GM12878 (cell line): ENCODE measurements around the gene ENAH. TPM values are rescaled to one million over a fixed set of nuclear protein-coding genes. Genes with fewer than 3 reads are reported as not detected.

Source experiments
- ATAC-seq: fragments of 200-7000 bp; cut with Tn5 transposase; 3 replicates; pipeline ENCODE4 v1.9.1; 2020; ENCODE audit warnings: mild to moderate bottlenecking, moderate library complexity
- BruUV-seq: library from RNA; stranded (reverse); fragments of 400-500 nt; replicated peaks from 2 replicates; lab custom pipeline; 2021; lab: Mats Ljungman, UMichigan
- CTCF ChIA-PET: fragments of 300-600 bp; sonication (Branson Sonifier 250); formaldehyde crosslinking; extraction: SDS; loops from one replicate; lab custom pipeline; 2021; ENCODE audit warnings: inconsistent platforms; lab: Yijun Ruan, JAX
- POLR2A ChIA-PET: fragments of 350-600 bp; formaldehyde crosslinking; extraction: SDS; loops from one replicate; lab custom pipeline; 2021; ENCODE audit warnings: inconsistent platforms; lab: Charles Lee
- RAD21 ChIA-PET: fragments of 300-600 bp; sonication (Branson Sonifier 250); formaldehyde crosslinking; loops from one replicate; lab custom pipeline; 2023; ENCODE audit warnings: antibody characterized with exemption; ENCODE audit not compliant: unreplicated experiment; lab: Charles Lee
- SMC1A ChIA-PET: fragments of 300-600 bp; sonication (Branson Sonifier 250); formaldehyde crosslinking; loops from one replicate; lab custom pipeline; 2023; ENCODE audit not compliant: unreplicated experiment, uncharacterized antibody; lab: Charles Lee
- DNase-seq: peaks from one replicate; pipeline ENCODE4 v3.0.0-alpha.2; 2011; ENCODE audit warnings: low read depth, low spot score
- FAIRE-seq: peaks from 3 replicates; lab custom pipeline; 2011; peaks lifted over from hg19 to GRCh38; lab: Jason Lieb, UNC
- H2AFZ ChIP-seq: 2 replicates; pipeline ENCODE4 v1.6.0; 2011; ENCODE audit warnings: low read depth, low read length, control low read depth; ENCODE audit not compliant: control insufficient read depth
- H3K27ac ChIP-seq: 2 replicates; pipeline ENCODE4 v1.5.1; 2011; ENCODE audit warnings: control low read depth; ENCODE audit not compliant: control insufficient read depth, insufficient read depth
- H3K27me3 ChIP-seq, 2 experiments: replicated peaks in 1 of 2; 2 replicates each; pipeline versions ENCODE4 v1.6.0 to v1.6.1; 2011; ENCODE audit warnings: low read length in 1 of 2; ENCODE audit not compliant: control insufficient read depth in 2 of 2, insufficient read depth in 2 of 2
- H3K36me3 ChIP-seq, 2 experiments: 2 replicates each; pipeline ENCODE4 v1.5.1; 2011; ENCODE audit warnings: low read length in 1 of 2; ENCODE audit not compliant: control insufficient read depth in 2 of 2, insufficient read depth in 2 of 2
- H3K4me1 ChIP-seq: 2 replicates; pipeline ENCODE4 v1.6.1; 2011; ENCODE audit warnings: mild to moderate bottlenecking, low read length, moderate library complexity, mixed read lengths; ENCODE audit not compliant: control insufficient read depth, insufficient read depth
- H3K4me2 ChIP-seq: 2 replicates; pipeline ENCODE4 v1.6.0; 2011; ENCODE audit warnings: control low read depth; ENCODE audit not compliant: control insufficient read depth, insufficient read depth
- H3K4me3 ChIP-seq: fragments of 200-600 bp; sonication (generic); 2 replicates; pipeline ENCODE4 v1.5.1; 2016
- H3K79me2 ChIP-seq: 2 replicates; pipeline ENCODE4 v1.6.0; 2011; ENCODE audit warnings: low read length; ENCODE audit not compliant: control insufficient read depth, insufficient read depth
- H3K9ac ChIP-seq: 2 replicates; pipeline ENCODE4 v1.8.0; 2011; ENCODE audit warnings: low read length, control low read depth, mixed read lengths; ENCODE audit not compliant: control insufficient read depth, insufficient read depth
- H3K9me3 ChIP-seq: replicated peaks from 3 replicates; pipeline ENCODE4 v1.5.1; 2011; ENCODE audit warnings: mild to moderate bottlenecking, low read length; ENCODE audit not compliant: control insufficient read depth, insufficient read depth
- H4K20me1 ChIP-seq: 2 replicates; pipeline ENCODE4 v1.6.0; 2011; ENCODE audit not compliant: control insufficient read depth, insufficient read depth
- BACH1 ChIP-seq: fragments of 450-650 bp; IDR thresholded peaks from 2 replicates; pipeline ENCODE4 v1.6.1; 2017; ENCODE audit warnings: mild to moderate bottlenecking, borderline replicate concordance
- CEBPZ ChIP-seq: fragments of 150-350 bp; IDR thresholded peaks from 2 replicates; pipeline ENCODE4 v1.6.1; 2016; ENCODE audit warnings: low read depth, low read length
- JUNB ChIP-seq: IDR thresholded peaks from 2 replicates; pipeline ENCODE4 v1.6.1; 2016; ENCODE audit warnings: antibody characterized with exemption, mild to moderate bottlenecking
- LARP7 ChIP-seq: fragments of 450-650 bp; IDR thresholded peaks from 2 replicates; pipeline ENCODE4 v1.6.1; 2017; ENCODE audit warnings: mild to moderate bottlenecking
- MEF2A ChIP-seq: IDR thresholded peaks from 2 replicates; pipeline ENCODE4 v1.6.1; 2011; ENCODE audit warnings: low read depth, mild to moderate bottlenecking, low read length, moderate library complexity; ENCODE audit not compliant: insufficient read depth
- MTA2 ChIP-seq: fragments of 450-650 bp; IDR thresholded peaks from 2 replicates; pipeline ENCODE4 v1.6.1; 2016; ENCODE audit warnings: low read depth, mild to moderate bottlenecking, moderate library complexity
- MYC ChIP-seq: IDR thresholded peaks from 2 replicates; pipeline ENCODE4 v1.6.1; 2011; ENCODE audit warnings: mild to moderate bottlenecking, low read length, moderate library complexity, inconsistent platforms; ENCODE audit not compliant: insufficient read depth, insufficient replicate concordance, insufficient read length, severe bottlenecking
- NFYA ChIP-seq: IDR thresholded peaks from 2 replicates; pipeline ENCODE4 v1.6.1; 2011; ENCODE audit warnings: low read depth, mild to moderate bottlenecking, low read length, improper control_type of control experiment, borderline replicate concordance
- NRF1 ChIP-seq: conservative IDR thresholded peaks from 2 replicates; pipeline ENCODE4 v1.6.1; 2011; ENCODE audit warnings: mild to moderate bottlenecking, low read depth, low read length, improper control_type of control experiment
- POU2F2 ChIP-seq: IDR thresholded peaks from 3 replicates; pipeline ENCODE4 v1.6.1; 2011; ENCODE audit warnings: low read depth, mild to moderate bottlenecking, low read length, borderline replicate concordance
- RCOR1 ChIP-seq: conservative IDR thresholded peaks from 2 replicates; pipeline ENCODE4 v1.6.1; 2012; ENCODE audit warnings: low read depth, low read length, improper control_type of control experiment
- RELA ChIP-seq: fragments of 450-650 bp; IDR thresholded peaks from 2 replicates; pipeline ENCODE4 v1.8.0; 2014; ENCODE audit warnings: borderline replicate concordance; ENCODE audit not compliant: partially characterized antibody
- STAT1 ChIP-seq: fragments of 450-650 bp; conservative IDR thresholded peaks from 2 replicates; pipeline ENCODE4 v1.6.1; 2014; ENCODE audit warnings: antibody characterized with exemption, mild to moderate bottlenecking
- TAF1 ChIP-seq: IDR thresholded peaks from 2 replicates; pipeline ENCODE4 v1.6.1; 2011; ENCODE audit warnings: mild to moderate bottlenecking, low read depth, low read length, borderline replicate concordance
- ZBED1 ChIP-seq: IDR thresholded peaks from 2 replicates; pipeline ENCODE4 v1.6.1; 2016; ENCODE audit warnings: borderline replicate concordance
- ZBTB11 ChIP-seq: fragments of 450-650 bp; formaldehyde crosslinking; IDR thresholded peaks from 2 replicates; pipeline ENCODE4 v1.5.0; 2022; ENCODE audit warnings: mild to moderate bottlenecking, missing genetic modification characterization
- ZNF207 ChIP-seq: fragments of 450-650 bp; IDR thresholded peaks from 2 replicates; pipeline ENCODE4 v1.6.1; 2014; ENCODE audit warnings: antibody characterized with exemption, mild to moderate bottlenecking, borderline replicate concordance
- ZNF384 ChIP-seq: IDR thresholded peaks from 2 replicates; pipeline ENCODE4 v1.6.1; 2012; ENCODE audit warnings: low read depth, mild to moderate bottlenecking, low read length, improper control_type of control experiment, borderline replicate concordance
- WGBS: methylation state at CpG from one replicate; pipeline ENCODE4 v1.1.6; 2016; ENCODE audit warnings: low lambda C conversion rate; ENCODE audit not compliant: insufficient replicate concordance, insufficient coverage; ENCODE audit errors: missing lambda C conversion rate; 5-methylcytosine and 5-hydroxymethylcytosine counted together
- in situ Hi-C: fragments of 300-500 bp; cut with MboI; formaldehyde crosslinking; loops from 9 replicates; pipeline ENCODE4 v1.14.3; 2018; ENCODE audit warnings: mixed read lengths
- intact Hi-C: fragments of 100-400 bp; cut with micrococcal nuclease; formaldehyde crosslinking; loops from one replicate; pipeline ENCODE4 v1.14.2; 2022; ENCODE audit not compliant: unreplicated experiment
- polyA plus RNA-seq, 11 experiments: library from polyadenylated mRNA; depleted of rRNA in 4 of 11; unstranded in 6 of 11; stranded (reverse) in 5 of 11; fragments of >200 nt; fragmentation: Nextera tagmentation in 4 of 11; fragmentation: Illumina TruSeq in 1 of 11; extraction: Ambion mirVana in 4 of 11; extraction: Trizol in 1 of 11; gene quantifications; 1 replicate in 1 of 11; 2 replicates in 10 of 11; pipeline versions ENCODE4 v1.2.1 to v1.2.3, GENCODE V29; 2011 to 2016; ENCODE audit warnings: inconsistent platforms in 2 of 11, missing spikeins in 2 of 11, low read depth in 1 of 11
- total RNA-seq, 4 experiments: library from RNA; depleted of rRNA in 3 of 4; stranded (reverse); fragments of >200 nt in 3 of 4; fragmentation: Illumina TruSeq in 1 of 4; extraction: Trizol in 1 of 4; gene quantifications; 2 replicates each; pipeline versions ENCODE4 v1.2.1 to v1.2.3, GENCODE V29; 2013 to 2021

The ENAH gene
- total and polyA plus RNA-seq, 10 of the 15 experiments (the other 5 are each of a cell fraction or from before 2014, with no cell fraction given): under 0.01 to 0.62 (median 0.06) TPM; not detected in 5

- POLR2A ChIA-PET: no interaction called here
- in situ Hi-C loops: no loop called here
Observed at GRCh38 chr1:225578251-225578977, 74.5 kb downstream of the ENAH start.

More at GRCh38 chr1:225578251-225578977, 74.5 kb downstream of the ENAH start:
- Histone ChIP-seq H3K27me3 (no peaks in the 10 kb centered on the region; a peak in 2 of 4 replicates), H3K9ac (no peak overlapping the region), H3K4me1 (no peaks in the 10 kb centered on the region), H3K9me3 (no peaks in the 10 kb centered on the region), H3K79me2 (no peaks in the 10 kb centered on the region), H4K20me1 (no peaks in the 10 kb centered on the region), H3K27ac (no peak overlapping the region), H3K36me3 (no peaks in the 10 kb centered on the region), H3K4me2 (no peak overlapping the region), H3K4me3 (no peak overlapping the region), H2AFZ (no peak overlapping the region)
- TF ChIP-seq BACH1 (no peak), NRF1 (no peak), LARP7 (no peak), MYC (no peak), RCOR1 (no peak), TAF1 (no peak), MEF2A (no peak), CEBPZ (no peak), ZBTB11 (no peak), JUNB (no peak), STAT1 (no peak), RELA (no peak), MTA2 (no peak), NFYA (no peak), POU2F2 (no peak), ZNF207 (no peak), ZBED1 (no peak), ZNF384 (no peak)
- CTCF ChIA-PET: interaction anchor here (0.9 kb wide), 1 partner anchor 31 kb away, joined by 3 read pairs; no protein-coding TSS in a partner anchor
- FAIRE-seq (no peak), DNase-seq (no peak), ATAC-seq (no peak)
- intact Hi-C loops: no loop called here
- RAD21 ChIA-PET: no interaction called here
- WGBS: 4% methylated on average over 3 of the region's 3 CpGs
- SMC1A ChIA-PET: no interaction called here
- BruUV-seq: no TSS peak
